ENCODE data around the gene MICAL2.

Gene MICAL2

DNA sequence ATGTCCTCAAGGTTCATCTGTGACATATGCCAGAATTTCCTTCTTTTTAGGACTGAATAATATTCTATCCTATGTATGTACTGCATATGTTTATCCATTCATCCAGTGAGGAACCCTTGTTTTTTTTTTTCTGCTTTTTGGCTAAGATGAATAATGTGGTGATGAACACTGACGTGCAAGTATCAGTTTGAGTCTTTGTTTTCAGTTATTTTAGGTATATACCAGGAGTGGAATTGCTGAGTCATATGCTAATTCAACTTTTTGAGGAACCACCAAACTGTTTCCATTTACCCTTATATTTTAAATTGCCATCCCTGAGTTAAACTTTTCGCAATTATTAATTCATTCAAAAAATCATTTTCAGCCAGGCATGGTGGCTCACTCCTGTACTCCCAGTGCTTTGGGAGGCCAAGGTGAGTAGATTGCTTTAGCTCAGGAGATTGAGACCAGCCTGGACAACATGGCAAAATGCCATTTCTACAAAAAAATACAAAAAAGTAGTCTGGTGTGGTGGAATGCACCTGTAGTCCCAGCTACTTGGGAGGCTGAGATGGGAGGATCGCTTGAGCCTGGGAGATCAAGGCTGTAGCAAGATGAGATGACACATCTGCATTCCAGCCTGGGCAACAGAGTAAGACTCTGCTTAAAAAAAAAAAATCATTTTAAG is 64.2 kb downstream of the MICAL2 start:
- no peak overlapping the region for H3K27ac ChIP-seq (ENCODE audit: extremely low read depth, low read depth, low read length)
- H3K4me3 ChIP-seq (ENCODE audit: low read depth, low read length) = no peak overlapping the region
- TF ChIP-seq ZNF202 (tag by site-specific recombination; IDR thresholded peaks at IDR 0.05; ENCODE audit: borderline replicate concordance) = no peak
- TF ChIP-seq ZNF664 (tag by site-specific recombination; IDR thresholded peaks at IDR 0.05) = no peak
- TF ChIP-seq ZNF792 (tag by site-specific recombination; IDR thresholded peaks at IDR 0.05) = no peak
- TF ChIP-seq ZNF175 (tag by site-specific recombination; IDR thresholded peaks at IDR 0.05) = no peak
- no peak for TF ChIP-seq KLF8 (tag by site-specific recombination; IDR thresholded peaks at IDR 0.05)
- no peak for TF ChIP-seq ZNF10 (tag by site-specific recombination; IDR thresholded peaks at IDR 0.05)
- TF ChIP-seq ZNF529 (tag by site-specific recombination; IDR thresholded peaks at IDR 0.05; ENCODE audit: insufficient replicate concordance) = no peak
- no peak for TF ChIP-seq ZBTB8A (tag by site-specific recombination; IDR thresholded peaks at IDR 0.05)
- no peak for TF ChIP-seq KLF9 (tag by site-specific recombination; IDR thresholded peaks at IDR 0.05; ENCODE audit: low read depth)
- no peaks in the 10 kb centered on the region for H3K36me3 ChIP-seq (ENCODE audit: control insufficient read depth in 2 of 2, insufficient read depth in 1 of 2, low read length in 2 of 2)
- ChIA-PET POLR2A (no interaction called here), CTCF (no interaction called here)
- no peaks in the 10 kb centered on the region for H3K4me1 ChIP-seq (ENCODE audit: control insufficient read depth, insufficient read depth, low read length)
- H3K9me3 ChIP-seq (ENCODE audit: control insufficient read depth, insufficient read depth, low read depth, low read length) = no peaks in the 10 kb centered on the region

DNA sequence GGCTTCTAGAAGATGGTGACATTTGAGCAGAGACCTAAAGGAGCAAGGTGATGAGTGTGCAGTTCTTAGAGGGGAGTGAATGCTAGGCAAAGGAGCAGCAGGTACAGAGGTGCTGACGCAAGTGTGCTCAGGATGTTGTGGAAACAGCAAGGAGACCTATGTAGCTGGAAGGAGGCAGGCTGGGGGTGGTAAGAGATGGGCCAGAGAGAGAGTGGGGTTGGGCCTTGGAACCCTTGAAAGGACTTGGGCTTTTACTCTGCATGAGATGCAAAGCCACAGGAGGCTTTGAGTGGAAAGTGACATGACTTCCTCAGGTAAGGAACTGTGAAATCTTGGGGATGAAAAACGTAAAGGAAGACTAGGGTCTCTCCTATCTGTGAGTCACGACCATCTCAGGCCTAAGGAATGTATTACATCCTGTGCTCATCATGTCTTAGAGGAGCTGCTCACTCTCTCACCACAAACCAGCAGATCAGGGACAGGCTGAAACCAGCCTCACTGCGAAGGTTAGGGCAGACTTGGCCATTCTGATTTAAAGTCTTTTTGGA is 65.4 kb downstream of the MICAL2 start:
- H3K9me3 ChIP-seq (ENCODE audit: control insufficient read depth, insufficient read depth, low read depth, low read length) = no peaks in the 10 kb centered on the region
- H3K27ac ChIP-seq (ENCODE audit: extremely low read depth, low read depth, low read length) = no peak overlapping the region
- POLR2A ChIA-PET = no interaction called here
- H3K36me3 ChIP-seq (ENCODE audit: control insufficient read depth in 2 of 2, insufficient read depth in 1 of 2, low read length in 2 of 2) = no peaks in the 10 kb centered on the region
- TF ChIP-seq ZNF174 (tag by site-specific recombination; IDR thresholded peaks at IDR 0.05) (no peak), ZNF624 (tag by site-specific recombination; IDR thresholded peaks at IDR 0.05) (no peak), MZF1 (tag by site-specific recombination; IDR thresholded peaks at IDR 0.05; ENCODE audit: borderline replicate concordance) (no peak), ZNF311 (tag by site-specific recombination; IDR thresholded peaks at IDR 0.05; ENCODE audit: borderline replicate concordance) (no peak), ZBTB8A (tag by site-specific recombination; IDR thresholded peaks at IDR 0.05) (no peak), ZNF23 (tag by site-specific recombination; IDR thresholded peaks at IDR 0.05; ENCODE audit: borderline replicate concordance) (no peak), ZNF157 (tag by site-specific recombination; IDR thresholded peaks at IDR 0.05) (no peak), IKZF3 (tag by site-specific recombination; IDR thresholded peaks at IDR 0.05) (no peak), ZNF266 (tag by site-specific recombination; IDR thresholded peaks at IDR 0.05; ENCODE audit: low read depth) (no peak), ZNF747 (tag by site-specific recombination; IDR thresholded peaks at IDR 0.05) (no peak), ZNF324 (tag by site-specific recombination; IDR thresholded peaks at IDR 0.05) (no peak), ZNF707 (tag by site-specific recombination; IDR thresholded peaks at IDR 0.05) (no peak), ZFP37 (tag by site-specific recombination; IDR thresholded peaks at IDR 0.05) (no peak), ZBTB21 (tag by site-specific recombination; IDR thresholded peaks at IDR 0.05) (no peak), ZNF112 (tag by site-specific recombination; IDR thresholded peaks at IDR 0.05) (no peak), ZNF114 (tag by site-specific recombination; IDR thresholded peaks at IDR 0.05) (no peak), SP2 (tag by site-specific recombination; IDR thresholded peaks at IDR 0.05) (no peak)
- TF ChIP-seq, protein P1, sequence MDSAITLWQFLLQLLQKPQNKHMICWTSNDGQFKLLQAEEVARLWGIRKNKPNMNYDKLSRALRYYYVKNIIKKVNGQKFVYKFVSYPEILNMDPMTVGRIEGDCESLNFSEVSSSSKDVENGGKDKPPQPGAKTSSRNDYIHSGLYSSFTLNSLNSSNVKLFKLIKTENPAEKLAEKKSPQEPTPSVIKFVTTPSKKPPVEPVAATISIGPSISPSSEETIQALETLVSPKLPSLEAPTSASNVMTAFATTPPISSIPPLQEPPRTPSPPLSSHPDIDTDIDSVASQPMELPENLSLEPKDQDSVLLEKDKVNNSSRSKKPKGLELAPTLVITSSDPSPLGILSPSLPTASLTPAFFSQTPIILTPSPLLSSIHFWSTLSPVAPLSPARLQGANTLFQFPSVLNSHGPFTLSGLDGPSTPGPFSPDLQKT (IDR thresholded peaks at IDR 0.05; ENCODE audit: borderline replicate concordance, low read depth, low read length) = no peak
- TF ChIP-seq, protein P2, sequence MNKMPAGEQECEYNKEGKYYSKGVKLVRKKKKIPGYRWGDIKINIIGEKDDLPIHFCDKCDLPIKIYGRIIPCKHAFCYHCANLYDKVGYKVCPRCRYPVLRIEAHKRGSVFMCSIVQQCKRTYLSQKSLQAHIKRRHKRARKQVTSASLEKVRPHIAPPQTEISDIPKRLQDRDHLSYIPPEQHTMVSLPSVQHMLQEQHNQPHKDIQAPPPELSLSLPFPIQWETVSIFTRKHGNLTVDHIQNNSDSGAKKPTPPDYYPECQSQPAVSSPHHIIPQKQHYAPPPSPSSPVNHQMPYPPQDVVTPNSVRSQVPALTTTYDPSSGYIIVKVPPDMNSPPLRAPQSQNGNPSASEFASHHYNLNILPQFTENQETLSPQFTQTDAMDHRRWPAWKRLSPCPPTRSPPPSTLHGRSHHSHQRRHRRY (tag by site-specific recombination; IDR thresholded peaks at IDR 0.05) = no peak
- TF ChIP-seq, protein P3, sequence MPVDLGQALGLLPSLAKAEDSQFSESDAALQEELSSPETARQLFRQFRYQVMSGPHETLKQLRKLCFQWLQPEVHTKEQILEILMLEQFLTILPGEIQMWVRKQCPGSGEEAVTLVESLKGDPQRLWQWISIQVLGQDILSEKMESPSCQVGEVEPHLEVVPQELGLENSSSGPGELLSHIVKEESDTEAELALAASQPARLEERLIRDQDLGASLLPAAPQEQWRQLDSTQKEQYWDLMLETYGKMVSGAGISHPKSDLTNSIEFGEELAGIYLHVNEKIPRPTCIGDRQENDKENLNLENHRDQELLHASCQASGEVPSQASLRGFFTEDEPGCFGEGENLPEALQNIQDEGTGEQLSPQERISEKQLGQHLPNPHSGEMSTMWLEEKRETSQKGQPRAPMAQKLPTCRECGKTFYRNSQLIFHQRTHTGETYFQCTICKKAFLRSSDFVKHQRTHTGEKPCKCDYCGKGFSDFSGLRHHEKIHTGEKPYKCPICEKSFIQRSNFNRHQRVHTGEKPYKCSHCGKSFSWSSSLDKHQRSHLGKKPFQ (tag by site-specific recombination; IDR thresholded peaks at IDR 0.05) = no peak
- CTCF ChIA-PET = interaction anchor here (0.6 kb wide), 1 partner anchor 819 kb away, joined by 3 read pairs; no protein-coding TSS in a partner anchor
- no peaks in the 10 kb centered on the region for H3K4me1 ChIP-seq (ENCODE audit: control insufficient read depth, insufficient read depth, low read length)
- no peak overlapping the region for H3K4me3 ChIP-seq (ENCODE audit: low read depth, low read length)

Measured in HEK293 (cell line).